Uterus (tissue), 4 donors: Measurements from ENCODE around the gene GNE. TPM values are rescaled to one million over a fixed set of nuclear protein-coding genes. Genes with fewer than 3 reads are reported as not detected.

Experiments used
- DNase-seq, 2 donors: peaks; one replicate each; pipeline ENCODE4 v3.0.0-alpha.2; 2019 to 2020
- H3K27ac ChIP-seq, 2 donors: fragments of 200-600 bp; sonication (generic); 1 replicate in 1 of 2; 2 replicates in 1 of 2; pipeline ENCODE4 v1.5.1; 2016 to 2018
- H3K27me3 ChIP-seq, 2 donors: fragments of 200-600 bp; sonication (generic); one replicate each; pipeline ENCODE4 v1.5.1; 2018 to 2019; ENCODE audit warnings: control low read depth in 1 of 2
- H3K36me3 ChIP-seq, 2 donors: fragments of 200-600 bp; sonication (generic); one replicate each; pipeline ENCODE4 v1.5.1; 2019; ENCODE audit warnings: control low read depth in 1 of 2
- H3K4me1 ChIP-seq, 2 donors: fragments of 200-600 bp; sonication (generic); one replicate each; pipeline ENCODE4 v1.5.1; 2018 to 2019; ENCODE audit warnings: control low read depth in 1 of 2
- H3K4me3 ChIP-seq, 2 donors: fragments of 200-600 bp; sonication (generic); 1 replicate in 1 of 2; 2 replicates in 1 of 2; pipeline ENCODE4 v1.5.1; 2018 to 2019; ENCODE audit warnings: mild to moderate bottlenecking in 1 of 2
- H3K9me3 ChIP-seq, 2 donors: fragments of 200-600 bp; sonication (generic); one replicate each; pipeline ENCODE4 v1.5.1; 2019; ENCODE audit warnings: control low read depth in 1 of 2
- POLR2A ChIP-seq, 2 donors: fragments of 450-650 bp; IDR thresholded peaks; one replicate each; pipeline ENCODE4 v1.6.1; 2016; ENCODE audit warnings: antibody characterized with exemption in 2 of 2, mild to moderate bottlenecking in 1 of 2, moderate library complexity in 1 of 2
- intact Hi-C: fragments of 100-400 bp; cut with DNase I; formaldehyde crosslinking; loops from one replicate; pipeline ENCODE4 v1.15.1; 2023; ENCODE audit warnings: low total_unique reads
- total RNA-seq, 4 donors: library from RNA; depleted of rRNA in 3 of 4; stranded (reverse); fragments of >200 nt in 3 of 4; gene quantifications; one replicate each; pipeline versions ENCODE4 v1.1.0 to v1.2.4, GENCODE V29; 2014 to 2023
- TF ChIP-seq, protein P1 (sequence below), 4 experiments: fragments of 200-600 bp in 2 of 4; fragments of 450-650 bp in 2 of 4; sonication (generic) in 2 of 4; IDR thresholded peaks; one replicate each; pipeline ENCODE4 v1.5.1; 2016 to 2019; ENCODE audit warnings: antibody characterized with exemption in 4 of 4, mild to moderate bottlenecking in 2 of 4, moderate library complexity in 1 of 4
- donor health status: DM: yes; HTN: yes; CAD: no.

Gene GNE
- total RNA-seq, 4 donors from 2014 or later = 10.3 to 42.2 (median 30.0) TPM

DNA sequence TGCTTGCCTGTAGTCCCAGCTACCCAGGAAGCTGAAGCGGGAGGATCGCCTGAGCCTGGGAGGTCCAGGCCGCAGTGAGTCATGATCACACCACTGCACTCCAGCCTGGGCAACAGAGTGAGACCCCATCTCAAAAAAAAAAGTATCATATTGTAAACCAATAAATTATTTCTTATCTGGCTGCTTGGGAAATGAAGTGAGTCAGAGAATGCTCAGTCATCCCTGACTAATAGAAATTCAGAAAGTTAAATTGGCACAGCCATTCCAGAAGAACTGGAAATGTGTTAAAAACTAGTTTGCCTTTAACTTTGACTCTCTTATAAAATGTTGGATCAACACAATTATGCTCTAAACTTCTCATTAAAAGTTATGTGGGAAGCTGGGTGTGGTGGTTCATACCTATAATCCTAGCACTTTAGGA is 9.8 kb upstream of the GNE start:
- Histone ChIP-seq H3K4me1 (no peaks in the 10 kb centered on the region), H3K36me3 (no peaks in the 10 kb centered on the region), H3K27me3 (no peaks in the 10 kb centered on the region), H3K9me3 (no peaks in the 10 kb centered on the region), H3K4me3 (no peak overlapping the region), H3K27ac (no peak overlapping the region)
- no peak for DNase-seq
- intact Hi-C loops = no loop called here
- no peak for TF ChIP-seq POLR2A (IDR thresholded peaks at IDR 0.05)
- TF ChIP-seq, protein P1, sequence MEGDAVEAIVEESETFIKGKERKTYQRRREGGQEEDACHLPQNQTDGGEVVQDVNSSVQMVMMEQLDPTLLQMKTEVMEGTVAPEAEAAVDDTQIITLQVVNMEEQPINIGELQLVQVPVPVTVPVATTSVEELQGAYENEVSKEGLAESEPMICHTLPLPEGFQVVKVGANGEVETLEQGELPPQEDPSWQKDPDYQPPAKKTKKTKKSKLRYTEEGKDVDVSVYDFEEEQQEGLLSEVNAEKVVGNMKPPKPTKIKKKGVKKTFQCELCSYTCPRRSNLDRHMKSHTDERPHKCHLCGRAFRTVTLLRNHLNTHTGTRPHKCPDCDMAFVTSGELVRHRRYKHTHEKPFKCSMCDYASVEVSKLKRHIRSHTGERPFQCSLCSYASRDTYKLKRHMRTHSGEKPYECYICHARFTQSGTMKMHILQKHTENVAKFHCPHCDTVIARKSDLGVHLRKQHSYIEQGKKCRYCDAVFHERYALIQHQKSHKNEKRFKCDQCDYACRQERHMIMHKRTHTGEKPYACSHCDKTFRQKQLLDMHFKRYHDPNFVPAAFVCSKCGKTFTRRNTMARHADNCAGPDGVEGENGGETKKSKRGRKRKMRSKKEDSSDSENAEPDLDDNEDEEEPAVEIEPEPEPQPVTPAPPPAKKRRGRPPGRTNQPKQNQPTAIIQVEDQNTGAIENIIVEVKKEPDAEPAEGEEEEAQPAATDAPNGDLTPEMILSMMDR (IDR thresholded peaks at IDR 0.05) = no peak

DNA sequence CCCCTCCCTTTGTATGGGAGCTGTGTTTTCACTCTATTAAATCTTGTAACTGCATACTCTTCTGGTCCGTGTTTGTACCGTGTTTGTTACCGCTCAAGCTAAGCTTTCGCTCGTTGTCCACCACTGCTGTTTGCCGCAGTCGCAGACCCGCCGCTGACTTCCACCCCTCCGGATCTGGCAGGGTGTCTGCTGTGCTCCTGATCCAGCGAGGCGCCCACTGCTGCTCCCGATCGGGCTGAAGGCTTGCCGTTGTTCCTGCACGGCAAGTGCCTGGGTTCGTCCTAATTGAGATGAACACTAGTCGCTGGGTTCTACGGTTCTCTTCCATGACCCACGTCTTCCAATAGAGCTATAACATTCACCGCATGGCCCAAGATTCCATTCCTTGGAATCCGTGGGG is 6.6 kb upstream of the GNE start:
- no peak overlapping the region for H3K4me3 ChIP-seq
- TF ChIP-seq, protein P1 (IDR thresholded peaks at IDR 0.05) = no peak
- no peak for TF ChIP-seq POLR2A (IDR thresholded peaks at IDR 0.05)
- H3K27ac ChIP-seq = no peak overlapping the region
- no peaks in the 10 kb centered on the region for H3K4me1 ChIP-seq
- H3K36me3 ChIP-seq = no peaks in the 10 kb centered on the region
- no peaks in the 10 kb centered on the region for H3K27me3 ChIP-seq
- no peaks in the 10 kb centered on the region for H3K9me3 ChIP-seq
- no peak for DNase-seq
- intact Hi-C loops = no loop called here

DNA sequence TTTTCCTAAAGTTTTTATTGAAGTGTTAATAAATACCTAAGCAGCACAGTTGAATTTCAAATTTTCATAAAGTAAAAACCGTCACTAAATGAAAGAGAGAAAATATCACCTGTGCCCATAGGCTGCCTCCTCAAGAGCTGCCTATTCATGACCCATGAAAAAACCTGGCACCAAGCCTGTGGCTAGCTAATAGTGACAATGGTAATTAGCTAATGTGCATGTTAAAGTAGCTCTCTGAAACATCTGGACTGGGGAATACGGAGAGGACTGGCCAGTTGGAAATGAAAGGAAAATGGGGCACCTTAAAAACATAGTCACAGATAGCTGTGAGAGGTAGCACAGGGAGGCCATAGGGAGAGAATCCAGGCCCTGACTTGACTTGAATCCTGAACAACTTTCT is 5.4 kb upstream of the GNE start:
- no peaks in the 10 kb centered on the region for H3K36me3 ChIP-seq
- TF ChIP-seq, protein P1 (IDR thresholded peaks at IDR 0.05) = no peak
- TF ChIP-seq POLR2A (IDR thresholded peaks at IDR 0.05) = no peak
- H3K27ac ChIP-seq = no peak overlapping the region
- no peaks in the 10 kb centered on the region for H3K27me3 ChIP-seq
- H3K9me3 ChIP-seq = no peaks in the 10 kb centered on the region
- DNase-seq = no peak
- no peaks in the 10 kb centered on the region for H3K4me1 ChIP-seq
- intact Hi-C loops = no loop called here
- H3K4me3 ChIP-seq = no peak overlapping the region

DNA sequence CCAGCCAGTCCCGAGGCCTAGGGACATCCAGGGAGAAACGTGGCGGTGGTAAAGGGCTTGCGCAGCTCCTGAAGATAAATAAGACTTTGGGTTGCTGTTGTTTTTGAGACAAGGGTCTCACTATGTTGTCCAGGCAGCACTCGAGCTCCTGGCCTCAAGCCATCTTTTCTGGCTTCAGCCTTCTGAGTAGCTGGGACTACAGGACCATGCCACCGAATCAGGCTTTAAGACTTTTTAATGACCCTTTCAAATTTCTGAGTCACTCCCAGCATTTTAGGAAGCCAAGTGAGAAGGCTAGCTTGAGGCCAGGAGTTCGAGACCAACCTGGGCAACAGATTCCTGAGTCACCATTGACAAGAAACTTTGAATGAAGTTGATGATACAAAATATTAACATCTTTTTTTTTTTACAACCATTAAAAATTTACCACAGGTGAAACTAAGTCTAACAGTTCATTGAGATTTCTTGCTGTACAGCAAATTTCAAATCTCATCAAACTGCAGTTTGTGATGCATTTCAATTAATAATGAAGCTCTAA is 817 bp upstream of the GNE start:
- Histone ChIP-seq H3K36me3 (no peaks in the 10 kb centered on the region), H3K27me3 (no peaks in the 10 kb centered on the region), H3K27ac (peak overlapping the region; percentile 95), H3K9me3 (no peaks in the 10 kb centered on the region), H3K4me3 (peak overlapping the region; percentile 78 to 79), H3K4me1 (peaks cover 0 to 3% of the 10 kb centered on the region in 2 donors)
- TF ChIP-seq, protein P1 (IDR thresholded peaks at IDR 0.05) = no peak
- TF ChIP-seq POLR2A (IDR thresholded peaks at IDR 0.05) = no peak
- peak in 1 of 2 donors; percentile 22 for DNase-seq
- intact Hi-C loops = no loop called here

DNA sequence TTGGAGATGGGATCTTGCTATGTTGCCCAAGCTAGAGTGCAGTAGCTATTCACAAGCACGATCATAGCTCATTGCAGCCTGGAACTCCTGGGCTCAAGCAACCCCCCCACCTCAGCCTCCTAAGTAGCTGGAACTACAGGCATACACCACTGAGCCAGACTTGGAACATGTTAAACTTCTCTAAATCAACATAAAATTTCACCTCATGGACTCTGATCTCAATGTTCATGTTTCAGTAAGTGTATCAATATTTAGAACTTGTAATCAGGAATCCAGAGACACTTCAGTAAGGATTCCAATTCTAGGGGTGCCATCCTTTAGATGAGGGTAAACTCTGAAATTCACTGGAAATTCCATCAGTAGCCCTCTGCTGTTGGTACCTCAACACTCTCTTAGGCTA is 6.8 kb downstream of the GNE start:
- intact Hi-C loops = no loop called here
- DNase-seq = no peak
- H3K27me3 ChIP-seq = no peaks in the 10 kb centered on the region
- H3K9me3 ChIP-seq = no peaks in the 10 kb centered on the region
- no peak for TF ChIP-seq POLR2A (IDR thresholded peaks at IDR 0.05)
- TF ChIP-seq, protein P1 (IDR thresholded peaks at IDR 0.05) = no peak
- H3K4me3 ChIP-seq = no peak overlapping the region
- no peaks in the 10 kb centered on the region for H3K36me3 ChIP-seq
- no peak overlapping the region for H3K27ac ChIP-seq
- no peaks in the 10 kb centered on the region for H3K4me1 ChIP-seq
